SHP77 (cell line): ENCODE data around the gene AGO1.
"Not testable (repeated sequence)": the region's sequence is repeated elsewhere in the genome, so short reads cannot be mapped to it uniquely, and the experiment has no call there.

Experiments used
- DNase-seq, 2 experiments: peaks; one replicate each; lab custom pipeline; 2025; lab: John Stamatoyannopoulos, UW

The AGO1 gene

DNA sequence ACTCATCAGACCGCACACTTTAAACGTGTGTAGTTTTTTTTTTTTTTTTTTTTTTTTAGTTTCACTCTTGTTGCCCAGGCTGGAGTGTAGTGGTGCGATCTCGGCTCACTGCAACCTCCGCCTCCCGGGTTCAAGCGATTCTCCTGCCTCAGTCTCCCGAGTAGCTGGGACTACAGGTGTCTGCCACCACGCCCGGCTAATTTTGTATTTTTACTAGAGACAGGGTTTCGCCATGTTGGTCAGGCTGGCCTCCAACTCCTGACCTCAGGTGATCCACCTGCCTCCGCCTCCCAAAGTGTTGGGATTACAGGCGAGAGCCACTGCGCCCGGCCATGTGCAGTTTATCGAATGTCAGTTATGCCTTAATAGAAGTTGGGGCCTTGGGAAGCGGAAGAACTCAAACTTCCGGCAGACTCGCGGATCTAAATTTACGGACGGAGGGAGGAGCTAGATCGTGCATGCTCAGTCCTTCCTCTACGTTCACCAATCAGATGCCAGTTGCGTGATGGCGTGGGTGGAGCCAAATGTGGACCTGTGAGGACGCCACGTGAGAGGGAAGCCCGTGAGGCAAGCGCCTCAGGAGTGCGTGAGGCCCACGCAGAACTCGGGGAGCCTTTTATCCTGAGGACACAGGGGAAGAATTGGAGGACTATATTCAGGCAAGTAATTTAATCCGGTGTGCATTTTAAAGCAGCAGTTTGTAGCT lies 13.6 kb upstream of the AGO1 start:
- not testable (repeated sequence) for DNase-seq

DNA sequence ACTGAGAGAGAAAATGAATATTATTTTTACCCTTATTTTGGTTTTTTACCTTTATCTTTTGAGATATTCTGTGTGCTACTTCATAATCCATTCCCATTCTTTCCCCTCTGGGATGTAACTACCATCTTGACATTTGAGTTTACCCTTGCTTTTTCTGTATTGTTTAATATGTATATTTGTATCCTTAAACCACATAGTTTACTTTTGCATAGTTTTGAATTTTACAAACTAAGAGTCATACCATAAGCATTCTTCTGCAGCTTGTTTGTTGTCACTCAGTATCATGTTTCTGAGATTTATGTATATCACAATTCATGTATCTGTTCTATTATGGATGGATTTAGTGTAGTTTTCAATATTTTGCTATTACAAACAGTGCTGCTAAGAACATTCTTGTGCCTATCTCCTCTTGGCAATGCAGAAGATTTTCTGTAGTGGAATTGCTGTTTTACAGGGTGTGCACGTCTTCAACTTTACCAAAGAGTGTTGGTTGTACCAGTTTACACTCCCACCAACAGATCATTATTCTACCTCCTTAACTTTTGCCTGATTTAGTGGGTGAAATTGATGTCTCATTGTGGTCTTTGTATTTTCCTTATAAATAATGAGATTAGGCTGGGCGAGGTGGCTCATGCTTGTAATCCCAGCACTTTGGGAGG lies 12.2 kb upstream of the AGO1 start:
- DNase-seq, result no peak

DNA sequence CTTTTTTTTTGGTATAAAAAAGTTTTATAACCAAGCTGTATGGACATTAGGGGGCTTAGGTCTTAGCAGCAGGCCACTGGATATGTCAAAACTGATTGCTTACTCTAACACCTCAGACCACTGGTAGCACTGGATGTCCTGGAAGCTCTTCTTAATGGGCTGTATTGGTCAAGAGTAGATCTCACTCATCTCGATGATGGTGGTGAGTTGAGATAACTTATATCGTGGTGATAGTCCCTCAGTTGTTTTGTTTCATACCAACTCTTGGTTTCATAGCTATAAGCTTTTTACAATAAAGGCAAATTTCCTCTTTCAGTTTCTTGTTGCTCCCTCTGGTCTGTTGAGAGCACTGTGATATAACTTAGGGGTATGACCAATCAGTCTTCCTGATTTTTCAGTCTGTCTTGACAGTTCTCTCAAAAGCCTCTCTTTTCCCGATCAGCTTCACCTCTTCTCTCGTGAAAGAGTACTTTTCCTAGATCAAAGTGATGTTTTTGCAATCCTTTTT lies 9.7 kb upstream of the AGO1 start:
- no peak for DNase-seq

DNA sequence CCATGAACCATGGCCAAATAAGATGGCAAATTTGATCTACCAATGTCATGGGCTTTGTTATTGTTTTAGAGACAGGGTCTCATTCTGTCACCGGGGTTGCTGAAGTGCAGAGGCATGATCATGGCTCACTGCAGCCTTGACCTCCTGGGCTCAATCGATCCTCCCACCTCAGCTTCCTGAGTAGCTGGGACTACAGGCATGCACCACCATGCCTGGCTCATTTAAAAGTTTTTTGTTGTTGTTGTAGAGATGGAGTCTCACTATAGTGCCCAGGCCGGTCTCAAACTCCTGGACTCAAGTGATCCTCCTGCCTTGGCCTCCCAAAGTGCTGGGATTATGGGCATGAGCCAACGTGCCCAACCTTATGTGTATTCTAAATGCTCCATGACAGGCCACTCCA lies 8.9 kb upstream of the AGO1 start:
- not testable (repeated sequence) for DNase-seq

DNA sequence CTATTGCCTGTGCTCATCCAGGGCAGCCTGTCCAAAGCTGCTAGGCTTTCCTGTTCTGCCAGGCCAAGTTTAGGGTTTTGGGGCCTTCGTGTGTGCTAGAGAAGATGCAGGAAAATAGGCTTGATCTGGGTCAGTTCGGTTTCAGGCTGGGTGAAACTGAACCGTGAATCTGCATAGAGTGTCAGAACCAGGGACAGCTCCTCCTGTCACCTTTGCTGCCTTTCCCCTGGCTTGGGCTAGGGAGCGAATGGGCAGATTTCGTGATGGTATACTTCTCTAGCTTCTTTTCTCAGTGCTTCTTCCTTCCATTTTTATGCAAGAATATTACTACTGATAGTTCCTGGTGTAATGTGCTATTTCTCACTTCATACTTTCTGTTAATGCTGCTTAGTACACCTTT lies 6.0 kb upstream of the AGO1 start:
- DNase-seq, result no peak

DNA sequence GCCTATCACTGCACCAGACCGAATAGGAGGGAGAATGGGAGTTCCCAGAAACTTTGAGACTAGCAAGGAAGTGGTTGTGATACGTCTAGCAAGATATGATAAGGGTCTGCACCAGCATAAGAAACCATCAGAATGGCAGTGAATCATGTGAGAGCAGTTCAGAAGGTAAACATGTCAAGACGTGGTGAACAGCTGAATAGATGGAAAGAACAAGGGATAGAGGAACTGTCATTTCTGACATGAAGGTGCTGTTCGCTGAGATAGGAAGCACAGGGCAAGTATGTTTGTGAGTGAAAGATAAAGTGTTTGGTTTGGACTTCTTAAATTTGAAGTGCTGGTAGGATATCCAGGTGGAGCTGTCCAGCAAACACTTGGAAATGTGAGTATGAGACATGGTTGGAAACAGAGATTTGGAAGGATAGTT lies 1.1 kb upstream of the AGO1 start:
- DNase-seq, result no peak

DNA sequence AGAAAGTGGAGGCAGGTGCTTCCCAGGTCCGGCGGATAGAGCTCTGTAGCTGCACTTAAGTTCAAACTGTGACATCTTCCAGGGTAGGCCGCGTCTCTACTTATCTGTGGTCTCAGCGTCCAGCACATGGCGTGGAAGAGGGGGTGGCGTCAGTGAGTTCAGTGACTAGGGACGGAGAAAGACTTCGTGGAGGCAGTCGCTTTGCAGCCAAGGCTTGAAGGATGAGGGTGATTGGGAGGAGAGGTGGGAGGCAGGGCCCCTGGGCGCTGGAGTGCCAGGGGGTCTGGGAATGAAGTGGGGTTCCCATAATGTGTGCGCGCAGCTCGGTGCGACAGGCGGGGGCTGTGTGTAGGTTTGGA lies 444 bp upstream of the AGO1 start:
- DNase-seq, result no peak

DNA sequence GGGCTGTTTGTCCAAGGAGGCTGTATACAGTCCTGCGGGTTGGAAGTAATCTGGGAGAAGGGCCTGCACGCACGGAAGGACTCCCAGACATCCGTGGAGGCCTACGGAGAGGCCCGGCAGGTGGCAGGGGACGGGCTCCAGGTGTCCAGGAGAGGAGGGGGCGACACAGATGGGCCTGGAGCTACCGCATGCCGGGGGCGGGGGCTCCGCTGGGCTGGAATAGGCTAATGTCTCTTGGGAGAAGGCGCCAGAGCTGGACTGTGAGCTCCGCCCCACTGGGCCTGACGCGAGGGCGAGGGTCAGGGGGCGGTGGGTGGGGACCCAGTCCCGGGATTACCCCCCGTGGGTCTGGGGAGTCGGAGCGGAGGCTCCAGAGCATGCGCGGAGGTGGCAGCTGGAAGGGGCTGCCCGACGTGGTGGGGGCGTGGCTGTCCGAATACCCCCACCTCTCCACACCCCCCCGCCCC lies 659 bp downstream of the AGO1 start:
- peak; percentile 22 to 27 for DNase-seq

DNA sequence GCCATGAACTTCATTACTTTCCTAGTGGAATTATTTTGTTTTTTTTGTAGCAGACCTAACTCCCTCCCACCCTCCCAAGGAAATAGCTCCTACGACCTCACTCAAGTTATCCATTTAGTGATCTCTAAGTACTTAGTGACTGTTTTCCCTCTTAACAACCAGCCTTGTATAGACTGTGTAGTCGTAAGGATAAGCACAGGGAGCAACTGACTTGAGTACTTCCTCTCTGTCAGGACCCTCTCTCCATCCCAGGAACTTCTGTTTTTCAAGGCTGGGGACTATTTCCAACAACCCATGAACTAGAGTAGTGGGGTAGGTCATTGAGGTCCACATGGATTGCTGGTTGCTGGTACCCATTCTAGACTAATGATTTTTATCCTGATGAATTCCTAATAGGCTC lies 1.9 kb downstream of the AGO1 start:
- DNase-seq, result no peak

DNA sequence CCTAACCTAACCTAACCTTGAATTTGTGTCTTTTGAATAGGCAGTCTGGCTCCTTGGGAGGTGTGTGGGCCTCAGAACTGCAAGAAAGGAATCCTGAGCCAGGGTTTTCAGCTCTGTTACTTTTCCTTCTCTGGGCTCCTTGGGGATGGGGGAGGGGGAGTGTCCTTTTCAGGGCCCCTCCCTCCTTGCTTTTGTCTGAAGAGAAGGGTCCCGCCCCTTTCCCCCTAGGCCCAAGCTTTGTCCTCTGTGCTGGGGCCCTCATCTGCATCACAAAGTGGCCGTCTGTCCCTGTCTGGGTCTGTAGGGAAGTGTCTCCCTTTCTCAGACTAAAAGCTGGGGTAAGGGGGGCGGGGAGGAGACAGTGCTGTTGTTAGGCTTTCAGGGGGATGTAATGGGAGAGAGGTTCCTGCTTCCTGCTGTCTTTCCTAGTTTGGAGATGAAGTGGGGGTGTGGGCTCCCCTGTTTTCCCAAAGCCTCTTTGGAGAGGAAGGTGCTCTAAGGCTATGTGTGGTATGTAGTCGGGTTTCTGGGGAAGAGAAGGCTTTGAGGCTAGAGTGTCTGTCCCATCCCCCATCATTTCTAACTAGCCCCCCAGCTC lies 3.1 kb downstream of the AGO1 start:
- no peak for DNase-seq

DNA sequence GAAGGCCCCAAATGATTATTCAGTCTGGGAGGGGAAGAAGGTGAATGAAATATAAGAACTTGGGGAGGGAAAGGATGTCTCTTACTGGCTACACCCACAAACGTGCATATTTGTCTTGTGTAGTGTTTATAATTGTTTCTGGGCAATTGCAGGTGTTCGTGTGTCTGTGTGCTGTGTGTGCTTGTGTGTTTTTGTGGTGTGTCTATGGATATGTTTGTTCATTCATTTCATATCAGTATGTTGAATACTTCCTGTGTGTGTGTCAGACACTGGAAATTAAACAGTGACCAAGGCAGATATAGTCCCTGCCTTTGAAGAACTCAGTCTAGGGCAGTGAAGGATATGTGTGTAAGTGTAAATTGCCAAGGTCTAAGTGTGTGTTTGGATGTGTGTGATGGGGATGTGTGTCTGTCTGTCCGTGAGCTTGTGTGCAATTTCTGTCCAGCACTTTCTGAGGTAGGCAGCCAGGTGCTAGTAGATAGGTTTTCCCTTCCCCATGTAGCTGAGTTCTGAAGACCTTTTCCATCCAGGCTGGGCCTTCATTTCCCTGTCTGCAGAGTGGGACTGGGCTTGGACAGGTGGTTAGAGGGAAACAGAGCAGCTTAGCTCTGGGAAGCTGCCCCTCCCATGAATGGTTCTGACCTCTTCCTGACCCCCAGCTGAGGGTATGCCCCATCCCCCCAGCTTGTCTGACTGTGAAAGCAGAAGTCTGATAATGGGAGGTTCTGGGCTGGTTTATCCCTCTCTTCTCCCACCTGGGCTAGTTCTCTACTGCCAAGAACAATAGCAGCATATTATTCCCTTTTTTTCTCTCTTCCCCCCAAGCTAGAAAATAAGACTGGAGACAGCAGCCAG lies 3.8 kb downstream of the AGO1 start:
- no peak for DNase-seq

DNA sequence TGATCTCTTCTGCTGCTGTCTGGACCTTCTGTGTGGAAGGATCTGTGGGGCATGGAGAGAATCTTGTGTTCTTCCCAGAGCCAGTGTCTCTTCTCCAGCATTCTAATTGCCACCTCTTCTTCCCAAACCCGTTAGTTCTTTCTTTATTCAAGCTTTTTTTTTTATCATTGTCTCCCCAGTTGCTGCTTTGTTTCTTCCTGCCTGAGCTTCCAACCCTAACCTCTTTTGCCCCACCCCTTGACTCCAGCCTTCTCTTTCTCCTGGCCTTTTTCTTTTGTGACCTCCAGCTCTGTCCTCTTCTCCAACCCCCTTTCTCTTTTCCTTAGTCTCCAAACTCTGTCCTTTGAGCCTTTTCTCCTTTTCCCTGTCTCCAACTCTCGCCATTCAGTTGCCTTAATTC lies 4.5 kb downstream of the AGO1 start:
- DNase-seq, result no peak

DNA sequence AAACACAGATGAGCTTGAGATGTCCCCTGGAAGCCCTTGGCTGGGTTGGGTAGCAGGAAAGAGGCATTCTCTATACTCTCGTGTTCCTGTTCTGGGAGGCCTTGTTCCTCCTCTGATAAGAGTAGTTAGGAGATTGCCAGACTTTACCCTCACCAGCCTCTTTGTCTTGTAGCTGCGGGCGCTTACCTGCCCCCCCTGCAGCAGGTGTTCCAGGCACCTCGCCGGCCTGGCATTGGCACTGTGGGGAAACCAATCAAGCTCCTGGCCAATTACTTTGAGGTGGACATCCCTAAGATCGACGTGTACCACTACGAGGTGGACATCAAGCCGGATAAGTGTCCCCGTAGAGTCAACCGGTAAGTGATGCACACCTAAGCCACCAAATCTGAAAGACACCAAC lies 5.2 kb downstream of the AGO1 start:
- no peak for DNase-seq

DNA sequence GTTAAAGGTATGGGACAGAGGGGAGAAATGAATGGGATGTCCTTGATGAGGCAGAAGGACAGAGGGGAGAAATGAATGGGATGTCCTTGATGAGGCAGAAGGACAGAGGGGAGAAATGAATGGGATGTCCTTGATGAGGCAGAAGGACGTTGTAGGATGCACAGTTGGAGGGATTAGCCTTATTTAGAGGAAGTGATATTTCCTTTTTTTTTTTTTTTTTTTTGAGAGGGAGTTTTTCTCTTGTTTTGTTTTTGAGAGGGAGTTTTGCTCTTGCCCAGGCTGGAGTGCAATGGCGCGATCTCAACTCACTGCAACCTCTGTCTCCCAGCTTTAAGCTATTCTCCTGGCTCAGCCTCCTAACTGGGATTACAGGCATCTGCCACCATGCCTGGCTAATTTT lies 6.0 kb downstream of the AGO1 start:
- not testable (repeated sequence) for DNase-seq

DNA sequence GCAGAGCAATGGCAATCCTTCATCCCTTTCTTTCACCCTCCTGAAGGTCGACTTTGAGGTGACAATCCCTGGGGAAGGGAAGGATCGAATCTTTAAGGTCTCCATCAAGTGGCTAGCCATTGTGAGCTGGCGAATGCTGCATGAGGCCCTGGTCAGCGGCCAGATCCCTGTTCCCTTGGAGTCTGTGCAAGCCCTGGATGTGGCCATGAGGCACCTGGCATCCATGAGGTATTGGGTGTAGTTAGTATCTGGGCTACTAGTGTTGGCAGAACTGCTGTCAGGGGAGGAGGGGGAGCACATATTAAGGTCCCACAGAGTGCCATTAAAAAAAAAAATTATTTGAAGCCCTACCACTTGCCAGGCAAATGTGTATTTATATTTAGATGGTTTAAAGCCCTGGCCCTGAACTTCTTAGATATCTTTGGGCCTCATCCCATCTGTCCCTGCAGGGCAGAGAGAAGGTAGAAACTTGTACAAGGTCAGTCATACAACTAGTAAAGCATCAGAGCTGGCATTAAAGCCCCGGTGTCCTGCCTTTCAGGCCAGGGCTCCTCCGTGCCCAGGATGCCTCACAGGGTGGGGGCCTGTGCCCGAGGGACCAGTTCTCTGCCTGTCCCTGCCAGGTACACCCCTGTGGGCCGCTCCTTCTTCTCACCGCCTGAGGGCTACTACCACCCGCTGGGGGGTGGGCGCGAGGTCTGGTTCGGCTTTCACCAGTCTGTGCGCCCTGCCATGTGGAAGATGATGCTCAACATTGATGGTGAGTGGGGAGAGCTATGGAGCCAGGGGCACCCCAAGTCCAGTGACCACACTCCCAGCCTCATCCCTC lies 10.3 kb downstream of the AGO1 start:
- no peak for DNase-seq

DNA sequence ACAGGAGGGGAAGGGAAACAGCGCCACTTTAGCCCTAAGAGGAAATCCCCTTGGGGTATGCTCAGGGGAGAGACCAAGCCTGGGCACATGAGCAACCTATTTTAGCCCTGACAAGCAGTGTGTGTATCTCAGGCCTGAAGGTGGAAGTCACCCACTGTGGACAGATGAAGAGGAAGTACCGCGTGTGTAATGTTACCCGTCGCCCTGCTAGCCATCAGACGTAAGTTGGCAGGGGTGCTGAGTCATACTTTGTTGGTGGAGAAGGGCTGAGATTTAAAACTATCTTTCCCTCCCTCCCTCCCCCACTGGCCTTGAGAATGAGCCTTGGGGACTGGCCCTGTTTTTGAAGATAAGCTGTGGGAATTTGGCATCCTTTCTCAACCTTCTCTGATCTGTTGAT lies 11.2 kb downstream of the AGO1 start:
- no peak for DNase-seq

DNA sequence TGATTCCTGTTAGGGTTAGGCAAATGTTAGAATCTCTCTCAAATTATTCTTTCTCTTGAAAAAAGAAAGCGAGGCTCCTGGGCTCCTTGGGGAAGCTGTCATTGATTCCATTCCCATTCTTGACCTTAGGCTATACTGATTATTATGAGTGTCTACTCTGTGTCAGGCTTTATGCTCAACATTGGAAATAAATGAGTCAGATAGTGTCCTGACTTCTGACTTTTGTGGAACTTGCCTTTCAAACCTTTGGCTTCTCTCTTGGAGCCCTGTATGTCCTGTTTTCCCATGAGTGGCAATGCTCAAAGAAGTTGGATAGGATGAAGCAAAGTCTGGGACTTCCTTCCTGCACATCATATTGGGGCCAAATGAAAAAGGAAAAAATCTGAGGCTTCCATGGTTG lies 11.6 kb downstream of the AGO1 start:
- no peak for DNase-seq

DNA sequence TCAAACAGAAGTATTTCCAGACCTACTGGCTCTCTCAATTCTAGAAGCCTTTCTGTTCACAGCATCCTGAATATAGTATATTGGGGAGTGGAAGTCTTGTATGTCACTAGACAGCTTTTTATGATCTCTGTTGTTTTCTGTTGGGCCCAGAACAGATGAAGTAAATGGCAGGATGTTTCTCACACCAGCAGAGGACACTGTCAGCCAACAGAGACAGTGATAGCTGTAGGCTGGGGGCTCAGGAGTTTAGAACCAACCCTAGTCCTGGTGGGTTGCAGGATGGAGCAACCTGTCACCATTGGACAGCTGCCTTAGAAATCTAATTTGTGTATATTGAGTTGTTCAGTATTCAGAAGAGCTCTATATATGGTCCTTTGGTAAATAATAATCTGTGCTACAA lies 16.9 kb downstream of the AGO1 start:
- no peak for DNase-seq

DNA sequence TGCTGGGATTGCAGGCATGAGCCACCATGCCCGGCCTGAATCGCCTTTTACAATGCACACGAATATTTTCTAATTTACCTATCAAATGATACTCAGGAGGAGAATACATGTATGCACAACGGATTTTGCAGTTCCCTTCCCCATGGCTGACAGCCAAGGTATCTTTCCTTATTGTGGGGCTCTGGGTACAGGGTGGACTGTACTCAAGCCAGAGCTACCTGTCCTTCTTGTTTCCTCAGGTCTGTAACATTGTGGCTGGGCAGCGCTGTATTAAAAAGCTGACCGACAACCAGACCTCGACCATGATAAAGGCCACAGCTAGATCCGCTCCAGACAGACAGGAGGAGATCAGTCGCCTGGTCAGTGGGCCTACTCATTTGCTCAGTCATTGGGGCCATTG lies 18.2 kb downstream of the AGO1 start:
- DNase-seq, result no peak

DNA sequence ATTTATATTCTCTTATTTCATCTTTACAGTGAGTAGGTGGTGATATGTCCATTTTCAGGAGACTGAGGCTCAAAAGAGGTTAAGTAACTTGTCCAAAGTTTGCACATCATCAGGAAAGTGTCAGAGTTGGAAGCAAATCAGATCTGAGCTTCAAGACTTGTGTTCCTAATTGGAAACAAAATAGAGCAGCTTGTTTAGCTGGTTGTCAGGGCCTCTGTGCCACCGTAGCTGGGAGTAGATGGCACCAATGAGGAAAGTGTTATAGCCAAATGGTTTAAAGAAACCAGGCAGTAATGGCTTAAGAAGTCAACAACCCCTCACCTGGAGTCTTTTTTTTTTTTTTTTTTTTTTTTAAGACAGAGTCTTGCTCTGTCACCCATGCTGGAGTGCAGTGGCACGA lies 19.7 kb downstream of the AGO1 start:
- DNase-seq, result no peak

DNA sequence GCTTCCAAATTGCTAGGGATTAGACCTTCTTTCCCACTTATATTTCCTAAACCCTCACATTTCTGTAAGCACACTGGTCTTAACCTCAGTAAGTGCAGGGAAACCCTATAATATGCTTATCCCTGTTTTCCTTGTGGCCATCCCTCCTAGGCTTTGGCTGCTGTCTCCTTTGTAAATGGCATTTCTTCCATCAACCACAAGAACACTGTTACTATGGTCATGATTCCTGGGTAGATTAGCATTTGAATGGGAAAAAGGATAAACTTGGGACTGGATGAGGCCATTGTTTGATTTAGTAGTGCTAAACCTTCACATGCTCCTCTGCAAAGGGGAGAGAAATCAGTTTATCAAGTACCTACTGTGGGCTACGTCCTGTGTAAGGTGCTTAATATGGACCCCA lies 31.7 kb downstream of the AGO1 start:
- DNase-seq, result no peak

DNA sequence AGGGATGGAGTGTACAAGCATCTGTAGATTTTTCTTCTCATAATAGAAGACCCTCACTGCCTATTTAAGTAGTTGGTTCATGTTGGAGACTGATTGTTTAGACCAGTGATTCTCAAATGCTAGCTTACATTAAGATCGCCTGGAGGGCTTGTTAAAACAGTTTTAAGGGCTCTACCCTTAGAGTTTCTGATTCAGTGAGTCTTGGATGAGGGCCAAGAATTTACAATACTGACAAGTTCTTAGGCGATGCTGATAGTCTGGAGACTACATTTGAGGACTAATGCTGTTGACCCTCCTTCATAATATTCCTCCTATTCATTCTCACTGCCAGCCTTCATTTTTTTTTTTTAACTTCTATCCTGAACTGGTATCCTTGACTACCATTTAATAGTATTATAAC lies 32.7 kb downstream of the AGO1 start:
- no peak for DNase-seq
